H1 (cell line): ENCODE measurements around the gene OR52E4. TPM values are rescaled to one million over a fixed set of nuclear protein-coding genes. Genes with fewer than 3 reads are reported as not detected.

Experiments
- CTCF ChIA-PET: fragments of 300-600 bp; sonication (Branson Sonifier 250); formaldehyde crosslinking; loops from one replicate; lab custom pipeline; 2021; ENCODE audit not compliant: partially characterized antibody; lab: Charles Lee
- POLR2A ChIA-PET: fragments of 300-600 bp; sonication (Branson Sonifier 250); formaldehyde crosslinking; loops from one replicate; lab custom pipeline; 2021; ENCODE audit warnings: inconsistent platforms; ENCODE audit not compliant: partially characterized antibody; lab: Charles Lee
- DNase-seq, 2 experiments: peaks; one replicate each; pipeline versions ENCODE4 v3.0.0 to v3.0.0-alpha.2; 2010 to 2022; ENCODE audit warnings: low spot score in 2 of 2, low read depth in 1 of 2, mixed read lengths in 1 of 2
- FAIRE-seq: peaks from 2 replicates; lab custom pipeline; 2011; peaks lifted over from hg19 to GRCh38; lab: Jason Lieb, UNC
- H2AFZ ChIP-seq: 2 replicates; pipeline ENCODE4 v1.8.1; 2012; ENCODE audit warnings: low read length, inconsistent platforms
- H2AK5ac ChIP-seq: 2 replicates; pipeline ENCODE4 v1.6.1; 2013; ENCODE audit warnings: low read depth, low read length
- H2BK120ac ChIP-seq: replicated peaks from 2 replicates; pipeline ENCODE3; 2013; ENCODE audit warnings: low read depth, low read length, inconsistent platforms
- H2BK12ac ChIP-seq: 2 replicates; pipeline ENCODE4 v1.6.1; 2013; ENCODE audit warnings: low read depth, low read length
- H2BK15ac ChIP-seq: 2 replicates; pipeline ENCODE4 v1.6.1; 2013; ENCODE audit warnings: low read length
- H2BK20ac ChIP-seq: 2 replicates; pipeline ENCODE4 v1.6.1; 2013; ENCODE audit warnings: low read length
- H2BK5ac ChIP-seq: 2 replicates; pipeline ENCODE4 v1.6.1; 2013; ENCODE audit warnings: low read depth, low read length
- H3K14ac ChIP-seq: 2 replicates; pipeline ENCODE4 v1.6.1; 2013; ENCODE audit warnings: inconsistent platforms; ENCODE audit not compliant: insufficient read length
- H3K18ac ChIP-seq: 2 replicates; pipeline ENCODE4 v1.6.1; 2013; ENCODE audit warnings: low read length; ENCODE audit errors: extremely low read depth
- H3K23ac ChIP-seq: 2 replicates; pipeline ENCODE4 v1.6.1; 2013; ENCODE audit warnings: inconsistent platforms; ENCODE audit not compliant: insufficient read length
- H3K23me2 ChIP-seq: 2 replicates; pipeline ENCODE4 v1.6.1; 2013; ENCODE audit warnings: low read depth, low read length
- H3K27ac ChIP-seq: 2 replicates; pipeline ENCODE4 v1.6.1; 2011; ENCODE audit warnings: low read depth, low read length, inconsistent platforms
- H3K27me3 ChIP-seq, 4 experiments: replicated peaks in 1 of 4; 1 replicate in 1 of 4; 2 replicates in 3 of 4; pipeline versions ENCODE4 v1.6.1 to v1.8.1; 2011 to 2013; ENCODE audit warnings: low read length in 3 of 4, mild to moderate bottlenecking in 3 of 4, inconsistent platforms in 2 of 4, mixed read lengths in 2 of 4, moderate library complexity in 1 of 4; ENCODE audit not compliant: control insufficient read depth in 3 of 4, insufficient read depth in 3 of 4; ENCODE audit errors: extremely low read depth in 1 of 4
- H3K36me3 ChIP-seq, 4 experiments: 2 replicates each; pipeline versions ENCODE4 v1.6.1 to v1.8.1; 2011 to 2013; ENCODE audit warnings: mild to moderate bottlenecking in 4 of 4, low read length in 3 of 4, moderate library complexity in 2 of 4, control low read depth in 1 of 4, inconsistent platforms in 1 of 4; ENCODE audit not compliant: insufficient read depth in 4 of 4, control insufficient read depth in 2 of 4
- H3K4ac ChIP-seq: replicated peaks from 2 replicates; pipeline ENCODE3; 2013; ENCODE audit warnings: low read length, low read depth, mixed read lengths, inconsistent platforms; ENCODE audit not compliant: insufficient read length
- H3K4me1 ChIP-seq, 4 experiments: replicated peaks in 1 of 4; 1 replicate in 1 of 4; 2 replicates in 3 of 4; pipeline versions ENCODE4 v1.6.1 to v1.8.1; 2011 to 2013; ENCODE audit warnings: low read length in 3 of 4, inconsistent platforms in 2 of 4, mixed read lengths in 1 of 4; ENCODE audit not compliant: insufficient read depth in 4 of 4, control insufficient read depth in 3 of 4
- H3K4me2 ChIP-seq, 2 experiments: 2 replicates each; pipeline versions ENCODE4 v1.6.1 to v1.8.1; 2011 to 2013; ENCODE audit warnings: low read depth in 2 of 2, low read length in 2 of 2, control low read depth in 1 of 2, inconsistent platforms in 1 of 2, mild to moderate bottlenecking in 1 of 2; ENCODE audit not compliant: insufficient read depth in 1 of 2
- H3K4me3 ChIP-seq, 4 experiments: fragments of 200-600, 300-600 bp in 1 of 4; sonication (generic), shearing (Covaris generic), sonication (Bioruptor Twin) in 1 of 4; 2 replicates each; pipeline versions ENCODE4 v1.5.1 to v1.8.1; 2011 to 2016; ENCODE audit warnings: low read length in 4 of 4, low read depth in 3 of 4, control low read depth in 2 of 4, inconsistent platforms in 2 of 4, mild to moderate bottlenecking in 2 of 4, mixed read lengths in 1 of 4, moderate library complexity in 1 of 4; ENCODE audit not compliant: insufficient read depth in 2 of 4; ENCODE audit errors: extremely low read depth in 1 of 4
- H3K56ac ChIP-seq: replicated peaks from 2 replicates; pipeline ENCODE3; 2013; ENCODE audit warnings: low read depth, mild to moderate bottlenecking, mixed read lengths, low read length, inconsistent platforms; ENCODE audit not compliant: insufficient read length
- H3K79me1 ChIP-seq: 2 replicates; pipeline ENCODE4 v1.6.1; 2013; ENCODE audit warnings: low read depth, low read length, control low read depth
- H3K79me2 ChIP-seq, 2 experiments: 2 replicates each; pipeline versions ENCODE4 v1.6.1 to v1.8.1; 2012 to 2013; ENCODE audit warnings: low read length in 2 of 2, mild to moderate bottlenecking in 2 of 2, inconsistent platforms in 1 of 2; ENCODE audit not compliant: insufficient read depth in 2 of 2, control insufficient read depth in 1 of 2
- H3K9ac ChIP-seq, 4 experiments: replicated peaks in 1 of 4; 1 replicate in 1 of 4; 2 replicates in 3 of 4; pipeline versions ENCODE4 v1.6.1 to v1.8.1; 2011 to 2013; ENCODE audit warnings: low read depth in 3 of 4, low read length in 3 of 4, control low read depth in 2 of 4, mild to moderate bottlenecking in 2 of 4, moderate library complexity in 2 of 4, inconsistent platforms in 1 of 4; ENCODE audit errors: extremely low read depth in 1 of 4
- H3K9me3 ChIP-seq, 2 experiments: 2 replicates each; pipeline versions ENCODE4 v1.6.1 to v1.8.1; 2012 to 2013; ENCODE audit warnings: mild to moderate bottlenecking in 2 of 2, moderate library complexity in 2 of 2, control low read depth in 1 of 2, inconsistent platforms in 1 of 2, low read depth in 1 of 2, low read length in 1 of 2, mixed read lengths in 1 of 2; ENCODE audit not compliant: insufficient read depth in 2 of 2
- H4K20me1 ChIP-seq, 2 experiments: replicated peaks in 1 of 2; 2 replicates each; pipeline versions ENCODE3 to v1.8.1; 2011 to 2013; ENCODE audit warnings: inconsistent platforms in 2 of 2, low read length in 2 of 2, mild to moderate bottlenecking in 1 of 2; ENCODE audit not compliant: insufficient read depth in 2 of 2, control insufficient read depth in 1 of 2
- H4K5ac ChIP-seq: 2 replicates; pipeline ENCODE4 v1.6.1; 2013; ENCODE audit warnings: low read length, low read depth, mixed read lengths, inconsistent platforms; ENCODE audit not compliant: insufficient read length
- H4K8ac ChIP-seq: 2 replicates; pipeline ENCODE4 v1.8.0; 2013; ENCODE audit warnings: mild to moderate bottlenecking, moderate library complexity, low read length, inconsistent platforms; ENCODE audit not compliant: insufficient read depth; ENCODE audit errors: extremely low read depth
- H4K91ac ChIP-seq: replicated peaks from 2 replicates; pipeline ENCODE3; 2013; ENCODE audit warnings: low read length, mixed read lengths, inconsistent platforms; ENCODE audit not compliant: insufficient read length
- ASH2L ChIP-seq: fragments of 200-600, 300-600 bp; sonication (generic); IDR thresholded peaks from one replicate; pipeline ENCODE4 v1.7.1; 2017; ENCODE audit warnings: low read length
- CHD2 ChIP-seq: IDR thresholded peaks from 2 replicates; pipeline ENCODE4 v1.6.1; 2012; ENCODE audit warnings: low read length, improper control_type of control experiment
- GABPA ChIP-seq: IDR thresholded peaks from 2 replicates; pipeline ENCODE4 v1.6.1; 2011; ENCODE audit warnings: mild to moderate bottlenecking, low read length, moderate library complexity, borderline replicate concordance; ENCODE audit not compliant: insufficient read depth
- KDM1A ChIP-seq: fragments of 200-600, 300-600 bp; sonication (generic); IDR thresholded peaks from 2 replicates; pipeline ENCODE4 v1.7.1; 2016; ENCODE audit warnings: mild to moderate bottlenecking, low read length, borderline replicate concordance
- KDM5A ChIP-seq: fragments of 200-600 bp; IDR thresholded peaks from 2 replicates; pipeline ENCODE4 v1.7.1; 2012; ENCODE audit warnings: mild to moderate bottlenecking, low read length, inconsistent platforms, mixed read lengths
- SP4 ChIP-seq: IDR thresholded peaks from 2 replicates; pipeline ENCODE4 v1.6.1; 2012; ENCODE audit warnings: low read length, inconsistent platforms
- SRF ChIP-seq: IDR thresholded peaks from 2 replicates; pipeline ENCODE4 v1.6.1; 2011; ENCODE audit warnings: mild to moderate bottlenecking, low read depth, low read length, moderate library complexity
- WGBS, 2 experiments: shearing (Covaris generic) in 1 of 2; methylation state at CpG; one replicate each; pipeline versions ENCODE4 v1.1.6 to v1.1.7; 2013 to 2015; ENCODE audit warnings: low lambda C conversion rate in 2 of 2, mixed read lengths in 2 of 2, inconsistent platforms in 1 of 2, low coverage in 1 of 2, missing lambda C conversion rate in 1 of 2; ENCODE audit not compliant: insufficient replicate concordance in 2 of 2, insufficient coverage in 1 of 2, insufficient read length in 1 of 2; ENCODE audit errors: extremely low coverage in 1 of 2, missing lambda C conversion rate in 1 of 2; 5-methylcytosine and 5-hydroxymethylcytosine counted together
- polyA plus RNA-seq, 7 experiments: library from polyadenylated mRNA; depleted of rRNA in 3 of 7; stranded (reverse) in 5 of 7; unstranded in 2 of 7; fragments of >200 nt in 5 of 7; fragments of 200-250 nt in 2 of 7; gene quantifications; 1 replicate in 5 of 7; 2 replicates in 1 of 7; 4 replicates in 1 of 7; pipeline versions ENCODE4 v1.2.1 to v1.2.3, GENCODE V29; 2011 to 2013; ENCODE audit warnings: missing spikeins in 2 of 7, mixed read lengths in 2 of 7
- total RNA-seq: library from RNA; stranded (reverse); fragmentation: NEBNext Ultra II Directional; extraction: Animal tissue kit (Norgen Biotek cat#: 25700); gene quantifications from 2 replicates; pipeline ENCODE4 v1.2.1, GENCODE V29; 2021

The OR52E4 gene
- total and polyA plus RNA-seq, 2 of the 8 experiments (the other 6 are each of a cell fraction or from before 2014, with no cell fraction given) = not detected

DNA sequence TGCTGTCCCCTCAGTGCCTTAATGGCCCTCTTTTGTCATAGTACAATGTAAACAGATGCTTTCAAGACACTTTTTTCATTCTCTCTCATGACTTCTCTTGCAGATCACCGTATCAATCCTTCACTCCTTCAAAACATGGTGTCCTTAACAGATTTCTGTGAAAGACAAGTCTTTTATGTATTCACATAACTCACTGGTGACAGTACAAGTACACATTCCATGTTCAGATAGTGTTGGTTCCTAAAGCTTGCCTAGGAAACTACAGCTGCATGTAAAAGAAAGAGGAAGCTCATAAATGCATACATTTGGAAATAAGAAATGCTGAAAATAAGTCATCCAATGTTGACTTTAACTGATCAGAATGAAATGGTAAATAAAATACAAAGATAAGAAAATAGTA, 33.7 kb upstream of the OR52E4 start:
- Histone ChIP-seq H3K23ac (no peak overlapping the region), H3K36me3 (no peaks in the 10 kb centered on the region), H3K56ac (no peak overlapping the region), H3K18ac (no peak overlapping the region), H2AK5ac (no peak overlapping the region), H3K9me3 (no peaks in the 10 kb centered on the region), H2AFZ (no peak overlapping the region), H3K9ac (no peak overlapping the region), H3K14ac (no peak overlapping the region), H2BK15ac (no peak overlapping the region), H3K79me2 (no peaks in the 10 kb centered on the region), H2BK12ac (no peak overlapping the region), H2BK120ac (no peak overlapping the region), H3K4me2 (no peak overlapping the region), H4K20me1 (no peaks in the 10 kb centered on the region), H3K27me3 (no peaks in the 10 kb centered on the region), H4K91ac (no peak overlapping the region), H4K5ac (no peak overlapping the region), H2BK5ac (no peak overlapping the region), H3K4ac (no peak overlapping the region), H3K23me2 (no peaks in the 10 kb centered on the region), H3K4me3 (no peak overlapping the region), H2BK20ac (no peak overlapping the region), H4K8ac (no peak overlapping the region), H3K4me1 (no peaks in the 10 kb centered on the region), H3K27ac (no peak overlapping the region), H3K79me1 (no peaks in the 10 kb centered on the region)
- FAIRE-seq (no peak), DNase-seq (no peak)
- CTCF ChIA-PET = no interaction called here
- WGBS, 2 experiments = 96% methylated on average over 1 of the region's 1 CpG; no CpG with 5 or more reads in 1 of the 2 experiments
- POLR2A ChIA-PET = no interaction called here
- no peak for TF ChIP-seq SP4
- no peak for TF ChIP-seq KDM5A
- no peak for TF ChIP-seq ASH2L
- no peak for TF ChIP-seq SRF
- TF ChIP-seq GABPA = no peak
- TF ChIP-seq CHD2 = no peak
- TF ChIP-seq KDM1A = no peak
